ENCODE results near the gene PLCD1.
"Not testable (repeated sequence)": the region's sequence is repeated elsewhere in the genome, so short reads cannot be mapped to it uniquely, and the experiment has no call there.

Gene PLCD1

DNA sequence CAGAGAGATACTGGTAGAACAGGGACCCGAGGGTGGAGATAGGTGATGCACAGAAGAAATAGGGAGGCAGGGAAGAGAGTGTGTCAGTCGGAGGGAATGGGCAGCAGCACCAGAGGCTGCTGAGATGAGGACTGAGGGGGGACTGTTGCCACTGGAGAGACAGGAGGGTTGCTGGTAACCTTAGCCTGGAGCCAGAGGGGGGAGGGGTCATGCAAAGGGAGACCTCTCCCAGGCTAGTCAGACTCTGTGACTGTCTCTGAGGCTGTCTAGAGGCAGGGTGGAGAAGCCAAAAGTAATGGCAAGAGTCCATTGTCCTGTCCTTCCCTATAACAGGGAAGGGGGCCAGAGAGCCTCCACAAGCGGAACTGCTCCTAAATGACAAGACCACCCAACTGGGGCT is 7.5 kb upstream of the PLCD1 start:
- DNase-seq (ENCODE audit: low spot score) = no peak

DNA sequence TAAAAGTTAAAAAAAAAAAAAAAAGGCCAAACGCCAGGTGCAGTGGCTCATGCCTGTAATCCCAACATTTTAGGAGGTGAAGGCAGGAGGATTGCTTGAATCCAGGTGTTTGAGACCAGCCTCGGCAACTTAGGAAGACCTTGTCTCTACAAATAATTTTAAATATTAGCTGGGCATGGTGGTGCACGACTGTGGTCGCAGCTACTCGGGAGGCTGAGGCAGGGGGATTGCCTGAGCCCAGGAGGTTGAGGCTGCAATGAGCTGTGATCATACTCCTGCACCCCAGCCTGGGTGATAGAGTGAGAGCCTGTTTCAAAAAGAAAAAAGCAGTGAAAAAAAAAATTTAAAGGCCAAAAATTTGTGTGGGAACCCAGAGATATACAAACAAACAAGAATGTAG is 6.8 kb upstream of the PLCD1 start:
- DNase-seq (ENCODE audit: low spot score) = no peak

DNA sequence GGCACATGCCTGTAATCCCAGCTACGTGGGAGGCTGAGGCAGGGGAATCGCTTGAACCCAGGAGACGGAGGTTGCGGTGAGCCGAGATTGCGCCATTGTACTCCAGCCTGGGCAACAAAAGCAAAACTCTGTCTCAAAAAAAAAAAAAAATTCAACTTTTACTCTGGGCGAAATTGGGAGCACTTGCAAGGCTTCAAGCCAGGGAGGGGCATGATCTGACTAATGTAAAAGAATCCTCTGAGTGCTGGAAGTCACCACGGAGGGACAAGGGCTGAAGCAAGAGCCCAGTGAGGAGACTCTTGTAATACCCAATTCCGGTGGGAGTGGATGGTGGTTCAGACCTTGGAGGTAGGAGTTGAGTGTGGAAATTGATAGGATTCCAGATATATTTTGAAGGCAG is 4.9 kb upstream of the PLCD1 start:
- DNase-seq (ENCODE audit: low spot score) = not testable (repeated sequence)

DNA sequence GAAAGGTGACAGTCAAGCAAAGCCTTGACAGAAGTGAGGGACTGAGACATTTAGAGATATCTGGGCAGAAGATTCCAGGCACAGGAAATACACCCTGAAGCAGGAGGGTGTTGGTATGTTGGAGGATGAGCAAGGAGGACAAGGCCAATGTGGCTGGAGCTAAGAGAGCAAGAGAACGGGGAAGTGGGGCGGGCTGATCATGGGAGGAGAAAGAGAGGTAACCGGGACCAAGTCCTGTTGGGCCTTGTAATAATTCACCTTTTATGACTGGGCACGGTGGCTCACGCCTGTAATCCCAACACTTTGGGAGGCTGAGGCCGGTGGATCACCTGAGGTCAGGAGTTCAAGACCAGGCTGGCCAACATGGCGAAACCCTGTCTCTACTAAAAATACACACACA is 4.1 kb upstream of the PLCD1 start:
- not testable (repeated sequence) for DNase-seq (ENCODE audit: low spot score)

DNA sequence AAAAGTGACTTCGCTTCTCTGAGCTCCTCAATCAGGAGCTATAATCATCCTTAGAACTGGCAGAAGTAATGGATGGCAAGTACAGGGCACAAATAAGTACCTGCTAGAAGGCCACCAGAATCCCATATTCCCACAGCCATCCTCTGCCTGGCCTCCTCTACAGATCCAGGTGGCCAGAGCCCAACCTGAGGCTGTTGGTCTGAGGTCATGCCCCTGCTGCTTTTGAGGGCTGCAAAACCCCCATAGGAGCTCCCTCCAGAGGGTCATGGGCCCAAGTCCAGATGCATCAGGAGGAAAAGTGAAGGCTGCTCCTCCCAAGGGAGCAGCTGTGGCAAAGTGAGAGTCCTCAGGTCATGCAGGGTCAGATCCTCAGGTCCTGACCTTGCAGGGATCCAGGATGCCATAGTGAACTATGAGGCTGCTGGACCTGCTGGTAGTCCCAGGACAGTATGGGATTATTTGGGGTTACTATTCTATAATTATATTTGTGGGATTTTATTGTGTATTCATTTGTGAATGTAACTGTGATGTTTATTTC is 3.0 kb upstream of the PLCD1 start:
- no peak for DNase-seq (ENCODE audit: low spot score)

DNA sequence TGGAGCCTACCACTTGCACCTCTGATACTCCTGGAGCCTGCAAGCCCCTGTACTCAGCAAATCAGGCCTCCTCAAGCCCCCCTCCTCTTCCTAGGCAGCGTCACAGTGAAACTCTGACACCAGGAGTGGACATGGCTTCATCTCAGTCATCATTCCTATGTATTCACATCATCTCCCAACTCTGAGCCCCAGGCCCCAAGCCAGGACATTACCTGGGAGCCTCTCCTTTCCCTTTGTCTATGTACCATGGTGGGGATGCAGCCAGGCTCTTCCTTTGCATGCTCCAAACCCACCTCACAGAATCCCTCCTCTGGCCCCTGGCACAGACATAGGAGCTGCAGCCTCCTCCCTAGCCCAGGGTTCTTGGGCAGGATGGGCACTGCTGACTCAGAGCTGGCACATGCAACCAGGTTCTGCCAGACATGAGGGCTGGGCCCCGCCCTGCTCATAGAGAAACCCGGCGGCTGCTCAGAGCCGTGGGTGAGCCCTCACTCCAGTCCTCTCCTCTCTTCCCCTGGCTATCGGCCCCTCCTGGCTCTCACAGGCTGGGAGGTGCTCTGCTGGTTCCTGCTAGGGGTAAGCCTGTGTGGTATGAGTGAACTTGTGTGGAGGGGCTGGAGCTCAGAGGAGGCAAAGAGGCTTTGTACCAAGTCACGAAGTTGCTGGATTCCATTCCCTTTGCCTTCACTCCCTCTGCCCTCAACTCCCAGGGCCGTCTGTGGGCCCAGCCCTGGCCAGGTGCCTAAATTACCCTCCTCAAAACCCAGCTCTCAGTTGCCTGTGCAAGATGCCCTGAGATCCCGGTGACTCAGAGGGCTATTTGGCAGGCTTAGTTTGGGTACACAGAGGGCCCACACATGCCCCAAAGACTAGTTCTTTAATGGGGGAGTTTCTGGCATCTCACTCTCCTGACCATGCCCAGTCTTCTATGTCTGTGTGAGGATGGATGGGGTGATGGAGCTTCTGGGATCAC is 1.9 kb upstream of the PLCD1 start:
- peak; percentile 42 for DNase-seq (ENCODE audit: low spot score)

DNA sequence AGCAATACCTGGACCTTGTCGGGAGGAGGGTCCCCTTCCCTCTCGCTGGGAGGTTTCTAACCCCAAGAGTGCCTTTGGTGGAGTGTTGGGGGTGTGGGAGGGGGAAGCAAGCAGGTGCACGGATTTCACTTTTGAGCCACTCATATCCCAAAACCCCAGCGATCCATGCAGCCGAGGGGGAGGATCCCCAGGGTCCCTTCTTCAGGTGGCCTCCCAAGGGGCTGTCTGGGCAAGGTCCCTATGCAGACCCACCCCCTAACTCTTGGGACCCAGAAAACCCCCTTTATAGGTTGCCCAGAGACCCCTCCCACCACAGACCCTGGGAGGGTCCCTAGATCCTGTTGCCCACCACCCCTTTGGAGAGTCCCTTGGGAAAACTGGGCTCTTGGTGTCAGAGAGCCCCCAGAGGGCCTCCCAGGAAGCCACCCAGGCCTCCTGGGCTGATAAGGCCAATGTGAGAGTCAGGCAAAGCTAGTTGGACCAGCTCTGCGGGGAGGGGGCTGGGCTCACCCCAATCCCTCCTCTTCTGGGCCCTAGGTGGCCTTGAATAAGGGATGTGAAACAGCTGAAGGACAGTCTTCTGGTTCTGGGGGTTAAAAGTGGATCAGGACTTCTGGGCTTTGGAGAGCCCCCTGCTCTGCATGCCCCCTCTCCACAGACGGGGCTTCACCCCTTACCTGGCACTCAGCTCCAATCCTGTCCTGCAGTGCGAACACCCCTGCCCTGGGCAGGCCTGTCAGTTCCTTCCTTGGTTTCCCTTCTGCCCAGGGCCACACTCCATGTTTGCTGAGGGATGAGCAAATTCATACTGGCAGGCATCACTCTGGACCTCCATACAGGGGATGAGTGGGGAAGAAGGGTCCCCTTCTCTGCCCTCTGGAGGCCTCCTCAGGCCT is 932 bp upstream of the PLCD1 start:
- no peak for DNase-seq (ENCODE audit: low spot score)

DNA sequence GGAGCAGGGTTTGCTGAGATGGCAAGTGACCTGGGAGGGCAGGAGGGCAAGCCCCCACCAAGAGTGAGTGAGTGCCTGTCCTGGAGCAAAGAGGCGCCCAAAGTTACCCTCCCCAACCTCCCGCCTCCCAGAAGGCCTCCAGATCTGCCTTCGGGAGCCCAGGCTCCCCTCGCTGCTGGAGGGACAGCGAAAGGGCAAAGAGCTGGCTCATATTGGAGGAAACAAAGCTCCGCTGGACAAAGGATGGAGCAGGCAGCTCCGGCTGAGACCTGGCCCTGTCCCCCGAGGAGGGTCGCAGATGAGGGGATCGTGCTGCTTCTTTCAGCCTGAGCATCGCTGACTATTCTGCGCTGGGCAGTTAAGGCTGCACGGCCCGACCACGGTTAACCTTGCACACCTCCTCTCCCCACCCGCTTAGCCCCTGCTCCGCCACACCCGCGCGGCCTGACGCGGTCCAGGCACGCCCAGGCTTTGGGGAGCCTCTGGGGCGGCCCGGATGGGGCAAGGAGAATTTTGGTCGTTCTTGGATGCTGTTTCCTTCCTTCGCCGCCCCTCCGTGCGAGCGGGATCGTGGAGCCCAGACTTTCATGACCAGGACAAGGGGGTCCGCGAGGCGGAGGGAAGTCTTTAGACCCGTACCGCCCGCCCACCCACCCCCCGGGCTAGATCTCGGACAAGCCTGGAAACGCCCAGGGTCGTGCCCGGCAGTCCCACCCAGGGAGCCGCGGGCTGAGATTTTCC is 651 bp downstream of the PLCD1 start:
- DNase-seq (ENCODE audit: low spot score) = no peak

DNA sequence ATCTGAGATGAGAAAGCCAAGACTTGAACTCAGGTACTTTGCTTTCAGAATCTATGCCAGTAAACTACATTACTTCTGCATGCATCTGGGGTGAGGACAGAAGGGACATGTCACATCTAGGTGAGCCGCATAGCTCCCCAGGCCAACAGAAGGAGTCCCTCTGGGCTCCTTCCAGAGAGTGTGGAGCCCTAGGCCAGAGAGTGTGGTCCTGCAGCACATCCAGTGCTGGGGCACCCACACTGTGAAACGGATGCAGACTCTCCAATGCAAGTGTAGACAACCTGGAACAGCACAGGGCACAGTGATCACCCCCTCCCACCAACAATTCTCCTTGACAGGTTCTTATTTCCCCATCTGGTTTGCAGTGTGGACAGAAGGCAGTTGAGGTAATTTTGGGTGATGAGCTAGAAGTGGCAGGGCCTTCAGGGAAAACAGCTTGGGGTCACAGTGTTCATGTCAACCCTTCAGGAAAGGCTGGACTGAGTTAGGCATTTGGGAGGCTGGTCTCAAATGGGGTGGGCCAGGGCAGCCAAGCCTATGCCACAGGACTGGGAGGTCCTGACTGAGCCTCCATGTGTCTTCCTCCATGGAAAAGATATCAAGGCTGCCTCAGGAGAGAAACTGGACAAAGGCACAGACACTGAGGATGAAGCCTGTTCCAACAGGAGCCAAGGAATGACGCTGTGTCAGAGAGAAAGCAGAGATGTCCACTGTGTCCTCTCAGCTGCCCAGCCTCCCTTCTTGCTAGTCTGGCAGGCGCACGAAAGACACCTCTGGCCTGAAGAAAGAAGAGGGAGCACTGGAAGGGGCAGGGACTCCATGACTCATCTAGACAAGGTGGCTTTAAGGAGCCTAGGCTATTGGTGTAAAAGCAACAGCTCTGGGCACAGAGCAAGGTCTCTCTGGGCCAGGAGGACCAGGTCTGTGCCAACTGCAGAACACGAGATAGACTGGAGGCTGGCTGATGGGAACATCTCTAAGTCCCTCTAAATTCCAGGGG is 1.7 kb downstream of the PLCD1 start:
- DNase-seq (ENCODE audit: low spot score) = no peak

DNA sequence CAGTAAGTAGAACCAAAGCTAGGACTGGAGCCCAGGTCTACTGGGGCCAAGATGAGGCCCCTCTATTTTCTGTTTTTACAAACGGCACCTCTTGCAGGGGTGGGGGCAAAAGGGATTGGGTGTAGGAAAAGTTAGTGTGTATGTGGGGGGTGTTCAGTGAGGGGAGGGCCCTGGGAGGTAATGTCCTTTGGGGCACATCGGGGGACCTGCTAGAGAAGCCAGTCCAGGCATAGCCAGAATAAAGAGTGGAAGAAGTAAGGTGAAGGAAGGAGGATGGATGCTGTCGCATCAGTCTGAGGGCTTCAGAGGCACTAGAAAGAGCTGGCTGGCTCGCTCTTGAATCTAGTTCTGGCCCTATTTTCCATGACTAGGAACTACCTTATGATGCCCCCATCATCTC is 2.6 kb downstream of the PLCD1 start:
- DNase-seq (ENCODE audit: low spot score) = no peak

DNA sequence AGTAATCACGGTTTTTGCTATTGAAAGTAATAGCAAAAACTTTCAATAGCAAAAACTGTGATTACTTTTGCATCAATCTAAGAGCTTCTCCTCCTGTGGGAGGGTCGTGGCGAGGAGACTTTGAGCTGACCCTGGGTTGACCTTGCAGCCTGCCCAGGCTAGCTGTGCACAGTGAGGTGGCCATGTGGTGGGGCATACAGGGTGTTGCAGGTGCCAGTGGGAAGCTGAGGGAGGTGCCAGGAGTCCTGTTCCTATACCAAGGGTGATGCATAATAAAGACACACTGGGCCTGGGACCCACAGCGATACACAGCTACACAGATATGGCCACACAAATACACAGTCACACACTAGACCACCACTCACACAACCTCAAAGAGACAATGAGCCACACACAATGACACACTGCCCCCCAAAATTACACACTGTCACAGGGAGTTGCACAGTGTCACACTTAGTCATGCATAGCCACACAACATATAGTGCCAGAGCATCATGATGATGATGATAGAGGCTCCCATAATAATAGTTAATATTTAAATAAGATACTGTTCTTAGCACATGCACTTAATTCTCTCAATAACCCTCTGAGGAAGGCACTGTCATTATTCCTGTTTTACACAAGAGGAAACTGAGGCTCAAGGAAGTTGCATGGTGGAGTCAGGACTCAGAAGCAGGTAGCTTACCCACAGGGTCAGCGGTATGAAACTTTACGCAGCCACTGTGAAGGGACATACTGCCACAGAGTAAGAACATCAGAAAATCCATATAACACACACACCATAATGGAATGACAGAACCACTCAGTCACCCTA is 6.3 kb downstream of the PLCD1 start:
- DNase-seq (ENCODE audit: low spot score) = no peak

DNA sequence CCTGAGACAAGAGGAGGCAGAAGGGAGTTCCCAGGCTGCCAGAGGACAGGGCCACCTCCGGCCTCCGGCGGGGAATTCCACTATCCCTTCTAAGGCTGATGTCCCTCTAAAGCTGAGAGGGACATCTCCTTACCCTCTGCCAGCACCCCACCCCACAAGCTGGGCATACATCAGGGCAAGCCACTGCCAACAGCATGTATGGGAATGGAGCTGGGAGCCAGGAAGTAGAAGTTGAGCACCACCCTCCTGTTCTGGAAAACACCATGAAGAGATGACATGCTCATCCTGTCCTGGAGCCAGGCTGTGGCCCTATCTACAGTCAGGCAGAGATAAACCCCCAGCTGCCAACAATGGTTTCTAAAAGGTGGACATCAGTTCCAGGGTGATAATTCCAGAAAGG is 7.1 kb downstream of the PLCD1 start:
- no peak for DNase-seq (ENCODE audit: low spot score)

DNA sequence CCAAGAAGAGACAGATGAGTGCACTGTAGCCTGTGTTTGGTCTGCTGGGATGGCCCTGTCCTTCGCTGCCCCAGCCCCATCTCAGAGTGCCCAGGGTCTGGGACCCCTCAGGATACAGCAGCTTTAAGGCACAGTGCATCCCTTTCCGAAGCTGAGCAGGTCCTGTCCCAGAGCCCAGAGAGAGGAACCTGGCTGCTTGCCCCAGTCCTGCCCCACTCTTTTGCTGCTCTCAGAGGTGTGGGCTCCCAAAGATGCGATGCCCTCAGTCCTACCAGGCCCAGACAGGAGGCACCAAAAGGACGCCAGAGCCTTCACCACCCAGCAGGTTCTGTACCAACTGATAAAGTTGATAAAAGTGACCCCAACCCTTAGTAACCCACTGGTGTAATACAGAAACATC is 8.2 kb downstream of the PLCD1 start:
- no peak for DNase-seq (ENCODE audit: low spot score)

DNA sequence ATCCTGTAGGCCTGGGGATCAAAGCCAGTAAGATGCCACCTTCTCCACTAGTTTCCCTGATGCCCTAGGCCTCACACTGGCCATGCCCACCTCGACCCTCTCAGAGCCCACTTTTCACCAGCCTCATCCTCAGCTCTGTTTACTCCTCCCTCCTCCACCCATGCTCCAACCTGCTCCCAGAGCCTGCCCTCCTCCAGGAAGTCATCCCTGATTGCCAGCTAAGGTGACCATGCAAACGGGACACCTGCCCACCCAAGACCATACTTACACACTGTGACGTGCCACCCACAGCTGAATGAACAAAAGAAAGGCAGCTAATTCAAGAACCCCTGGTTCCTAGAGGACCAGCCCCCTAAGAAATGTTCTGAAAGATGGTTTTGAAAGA is 9.1 kb downstream of the PLCD1 start:
- DNase-seq (ENCODE audit: low spot score) = no peak

DNA sequence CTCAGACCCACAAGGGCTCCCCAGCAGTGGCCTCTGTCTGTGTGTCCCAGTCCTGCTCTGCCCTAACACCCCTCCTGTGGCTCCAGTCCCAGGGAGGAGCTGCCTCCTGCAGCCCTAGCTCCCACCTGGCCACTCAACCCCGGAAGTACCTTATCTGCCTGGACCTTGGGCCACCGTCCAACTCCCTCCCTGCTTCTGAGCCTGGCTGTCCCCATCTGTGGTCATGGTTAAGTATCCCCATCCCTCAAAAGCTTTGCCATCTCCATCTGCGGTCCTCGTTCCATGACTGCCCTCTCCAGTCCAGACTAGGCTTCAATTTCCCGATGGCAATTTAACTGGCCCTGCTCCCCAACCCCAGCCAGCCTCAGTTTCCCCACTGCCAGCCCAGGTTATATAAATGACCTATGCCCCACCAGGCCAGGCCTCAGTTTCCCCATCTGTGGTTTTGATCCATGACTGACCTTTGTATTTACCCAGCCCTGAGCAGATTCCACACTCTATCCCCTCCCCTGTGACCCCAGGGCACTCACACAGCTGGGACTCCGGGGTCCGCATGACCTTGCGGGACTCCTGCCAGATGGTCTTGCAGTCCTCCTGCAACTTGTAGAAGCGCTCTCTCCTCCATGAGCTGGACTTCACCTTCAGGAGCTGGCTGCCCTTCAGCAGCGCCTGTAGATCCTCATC is 9.6 kb downstream of the PLCD1 start:
- DNase-seq (ENCODE audit: low spot score) = no peak

DNA sequence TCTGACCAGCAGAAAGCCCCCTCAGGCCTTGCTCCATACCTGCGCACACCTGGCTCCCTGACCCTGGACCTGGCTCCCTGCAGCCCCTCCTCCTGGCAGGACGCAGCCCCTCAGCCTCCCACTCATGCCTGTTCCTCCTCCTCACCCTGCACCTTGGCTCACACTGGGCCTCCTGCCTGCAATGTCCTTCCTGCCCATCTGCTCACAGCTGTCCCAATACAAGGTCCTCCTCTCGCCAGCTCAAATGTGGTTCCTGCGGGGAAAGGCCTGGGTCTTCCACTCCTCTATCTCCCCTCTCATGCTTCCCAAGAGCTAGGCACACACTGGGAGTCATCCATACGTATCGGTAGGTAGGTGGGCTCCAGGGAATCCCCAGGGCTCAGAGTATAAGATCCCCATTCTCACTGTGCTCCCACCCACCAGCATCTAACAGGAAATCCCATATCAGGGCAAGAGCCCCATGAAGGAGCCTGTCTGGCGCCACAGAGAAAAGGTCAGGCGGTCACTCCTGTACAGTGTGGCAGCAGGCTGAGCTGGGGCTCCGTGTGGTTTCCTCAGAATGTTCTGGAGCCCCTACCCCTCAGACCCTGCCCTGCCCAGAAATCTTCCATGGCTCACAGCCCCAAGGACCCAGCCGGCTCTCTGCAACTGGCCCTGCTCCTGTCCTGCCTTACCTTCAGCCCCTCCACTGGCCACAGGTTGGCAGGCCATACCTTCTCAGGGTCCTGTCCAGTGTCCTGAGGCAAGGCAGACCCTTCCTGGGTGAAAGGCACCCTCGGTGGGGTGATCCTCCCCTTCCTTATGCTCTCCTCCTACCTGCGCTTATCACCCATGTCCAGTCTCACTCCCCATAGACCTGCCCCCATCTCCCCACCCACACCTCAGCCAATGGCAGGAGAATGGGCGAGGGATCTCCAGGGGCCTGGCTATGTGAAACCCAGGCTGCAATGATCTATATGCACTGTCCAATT is 10.9 kb downstream of the PLCD1 start:
- DNase-seq (ENCODE audit: low spot score) = no peak

DNA sequence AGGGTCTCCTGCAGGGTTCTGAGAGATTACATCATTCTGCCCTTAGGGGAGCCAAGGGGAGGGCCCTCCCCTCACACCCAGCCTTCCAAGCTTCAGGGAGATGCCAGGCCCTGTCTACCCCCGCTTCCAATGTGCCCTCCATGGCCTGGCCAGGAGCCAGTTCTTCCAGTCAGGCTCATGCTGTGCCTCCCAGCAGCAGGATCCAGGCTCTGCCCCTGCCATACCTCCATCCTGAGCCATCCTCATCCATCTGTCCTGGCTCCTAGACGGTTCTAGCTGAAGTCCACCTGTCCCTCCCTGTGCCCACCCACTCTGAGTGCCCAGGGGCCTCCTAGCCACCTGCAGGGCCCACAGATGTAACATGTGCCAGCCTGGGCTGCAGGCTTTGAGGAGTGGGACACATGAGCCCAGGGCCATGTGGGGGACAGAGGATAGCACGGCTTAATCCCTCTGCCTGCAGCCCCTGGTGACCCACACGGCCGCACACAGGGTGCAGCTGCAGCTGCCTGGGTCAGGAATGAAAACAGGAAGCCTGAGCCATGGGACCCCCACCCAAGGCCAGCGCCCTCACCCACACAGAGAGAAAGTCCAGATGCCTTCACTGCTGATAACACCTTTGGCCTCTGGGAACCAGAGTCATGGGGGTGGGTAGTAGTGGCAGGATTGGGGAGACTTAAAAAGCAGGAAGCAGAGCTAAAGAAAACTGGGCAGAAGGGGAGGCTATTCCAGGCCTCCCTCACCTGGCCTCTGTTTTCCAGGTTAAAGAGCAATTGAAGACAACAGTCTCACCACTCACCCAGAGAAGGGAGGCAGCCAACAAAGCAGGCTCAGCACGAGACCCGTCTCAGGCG is 11.8 kb downstream of the PLCD1 start:
- DNase-seq (ENCODE audit: low spot score) = no peak

Measured in COLO829 (cell line).